GM12873 (cell line): ENCODE measurements around the gene CCDC6.

Experiments used
- TF ChIP-seq, protein P1 (sequence below): IDR thresholded peaks from 2 replicates; pipeline ENCODE4 v1.5.1; 2012; ENCODE audit warnings: low read depth, mild to moderate bottlenecking, moderate library complexity, low read length, control low read depth; ENCODE audit not compliant: insufficient read depth; ENCODE audit errors: missing control alignments

The CCDC6 gene

DNA sequence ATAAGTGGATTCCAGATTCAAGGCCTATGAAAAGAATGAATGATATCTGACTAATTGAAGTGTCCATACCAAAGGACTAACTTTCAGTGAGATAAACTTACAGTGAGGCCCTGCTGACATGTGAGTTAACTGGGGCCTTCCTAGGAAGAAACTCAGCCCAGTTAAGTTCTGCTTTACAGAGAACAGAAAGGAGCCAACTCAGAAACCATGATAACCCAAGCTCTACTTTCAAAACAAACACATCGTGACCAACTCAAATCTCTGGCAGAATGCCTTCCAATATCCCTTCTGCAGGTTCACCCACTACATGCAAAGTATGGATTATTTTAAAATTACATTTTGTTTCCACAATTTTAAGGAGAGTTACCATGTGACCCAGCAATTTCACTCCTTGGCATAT lies 77.3 kb downstream of the CCDC6 start:
- TF ChIP-seq, protein P1, sequence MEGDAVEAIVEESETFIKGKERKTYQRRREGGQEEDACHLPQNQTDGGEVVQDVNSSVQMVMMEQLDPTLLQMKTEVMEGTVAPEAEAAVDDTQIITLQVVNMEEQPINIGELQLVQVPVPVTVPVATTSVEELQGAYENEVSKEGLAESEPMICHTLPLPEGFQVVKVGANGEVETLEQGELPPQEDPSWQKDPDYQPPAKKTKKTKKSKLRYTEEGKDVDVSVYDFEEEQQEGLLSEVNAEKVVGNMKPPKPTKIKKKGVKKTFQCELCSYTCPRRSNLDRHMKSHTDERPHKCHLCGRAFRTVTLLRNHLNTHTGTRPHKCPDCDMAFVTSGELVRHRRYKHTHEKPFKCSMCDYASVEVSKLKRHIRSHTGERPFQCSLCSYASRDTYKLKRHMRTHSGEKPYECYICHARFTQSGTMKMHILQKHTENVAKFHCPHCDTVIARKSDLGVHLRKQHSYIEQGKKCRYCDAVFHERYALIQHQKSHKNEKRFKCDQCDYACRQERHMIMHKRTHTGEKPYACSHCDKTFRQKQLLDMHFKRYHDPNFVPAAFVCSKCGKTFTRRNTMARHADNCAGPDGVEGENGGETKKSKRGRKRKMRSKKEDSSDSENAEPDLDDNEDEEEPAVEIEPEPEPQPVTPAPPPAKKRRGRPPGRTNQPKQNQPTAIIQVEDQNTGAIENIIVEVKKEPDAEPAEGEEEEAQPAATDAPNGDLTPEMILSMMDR: no peak

DNA sequence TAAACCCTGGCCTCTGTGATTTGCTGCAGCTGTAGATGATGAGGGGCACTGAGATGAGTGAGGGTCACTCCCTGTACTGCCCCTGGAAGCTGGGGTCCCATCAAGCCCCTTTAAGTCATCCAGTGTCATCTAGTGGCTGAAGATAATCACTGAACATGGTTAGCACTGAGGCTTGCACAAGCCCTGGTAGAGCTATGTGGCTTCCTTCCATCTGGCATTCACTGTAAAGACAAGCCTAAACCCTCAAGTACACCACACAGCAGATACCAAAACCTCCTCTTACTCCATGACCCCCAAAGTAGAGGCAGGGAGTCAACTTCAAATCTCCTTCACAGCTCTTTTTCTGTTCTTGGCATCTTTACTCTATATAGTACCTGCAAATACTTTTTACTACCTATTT lies 80.4 kb downstream of the CCDC6 start:
- TF ChIP-seq, protein P1: no peak

DNA sequence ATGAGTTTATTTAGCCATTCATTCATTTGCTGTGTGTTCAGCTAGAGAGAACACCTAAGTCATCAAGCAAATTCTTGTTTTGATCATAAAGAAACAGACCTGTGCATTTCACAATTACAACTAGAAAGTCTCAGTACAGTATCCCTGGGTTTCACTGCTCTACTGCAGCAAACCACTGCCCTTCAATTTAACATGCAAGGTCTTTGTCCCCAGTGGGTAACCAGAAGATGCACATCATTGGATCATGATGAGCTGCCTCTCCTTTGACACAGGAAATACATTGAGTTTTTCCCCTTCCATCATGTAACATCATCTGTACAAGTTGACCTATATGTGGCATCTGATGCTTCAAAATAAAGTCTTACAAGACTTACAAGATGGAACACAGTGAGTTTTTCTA lies 82.6 kb downstream of the CCDC6 start:
- TF ChIP-seq, protein P1: no peak

DNA sequence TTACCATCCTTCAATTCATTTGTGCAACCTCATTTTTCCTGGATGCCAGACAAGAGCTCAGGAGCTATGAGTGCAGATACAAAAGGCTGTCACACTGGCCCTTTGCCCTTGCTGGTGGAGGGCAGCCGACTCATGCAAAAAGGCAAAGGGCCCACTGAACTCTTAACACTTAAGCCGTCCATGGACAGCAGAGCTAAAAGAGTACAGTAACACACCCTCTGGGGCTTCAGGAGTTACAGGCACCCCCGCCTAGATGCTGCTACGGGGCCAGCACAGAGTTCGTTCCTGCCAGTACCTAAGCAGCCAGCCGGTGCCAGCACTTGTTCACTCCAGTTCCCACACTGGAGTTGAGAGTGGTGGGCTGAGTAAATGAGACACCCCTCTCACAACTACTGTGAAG lies 83.2 kb downstream of the CCDC6 start:
- TF ChIP-seq, protein P1: no peak

DNA sequence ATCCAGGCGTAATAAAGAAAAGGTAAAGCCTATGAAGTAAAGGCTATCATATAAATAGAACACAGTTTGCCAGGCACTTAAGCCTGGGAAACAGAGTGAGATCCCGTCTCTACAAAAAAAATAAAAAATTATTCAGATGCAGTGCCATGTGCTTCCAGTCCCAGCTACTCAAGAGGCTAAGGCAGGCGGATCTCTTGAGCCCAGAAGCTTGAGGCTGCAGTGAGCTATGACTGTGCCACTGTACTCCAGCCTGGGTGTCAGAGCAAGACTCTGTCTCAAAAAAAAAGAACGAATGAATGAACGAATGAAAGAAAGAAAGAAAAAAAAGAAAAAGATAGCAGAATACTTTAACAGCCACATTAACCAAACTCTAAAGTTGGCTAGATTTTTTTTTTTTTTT lies 85.9 kb downstream of the CCDC6 start:
- TF ChIP-seq, protein P1: no peak

DNA sequence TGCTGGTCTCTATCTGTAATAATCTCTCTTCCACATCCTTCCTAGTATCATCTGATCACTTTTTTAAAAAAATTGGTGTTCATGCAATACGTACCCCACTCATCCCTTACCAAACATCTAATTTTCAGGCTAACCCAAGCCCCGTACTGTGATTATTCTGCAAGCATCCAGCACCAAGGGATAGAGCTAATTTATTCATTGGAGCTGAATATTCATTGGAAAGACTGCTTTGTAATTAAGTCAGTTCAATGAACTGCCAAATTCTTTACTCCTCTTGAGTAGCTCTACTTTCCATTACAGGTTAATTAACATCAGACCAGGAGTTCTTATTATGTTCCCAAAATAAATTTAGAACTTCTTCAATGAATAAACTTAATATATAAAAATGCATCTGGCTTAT lies 86.7 kb downstream of the CCDC6 start:
- TF ChIP-seq, protein P1: no peak

DNA sequence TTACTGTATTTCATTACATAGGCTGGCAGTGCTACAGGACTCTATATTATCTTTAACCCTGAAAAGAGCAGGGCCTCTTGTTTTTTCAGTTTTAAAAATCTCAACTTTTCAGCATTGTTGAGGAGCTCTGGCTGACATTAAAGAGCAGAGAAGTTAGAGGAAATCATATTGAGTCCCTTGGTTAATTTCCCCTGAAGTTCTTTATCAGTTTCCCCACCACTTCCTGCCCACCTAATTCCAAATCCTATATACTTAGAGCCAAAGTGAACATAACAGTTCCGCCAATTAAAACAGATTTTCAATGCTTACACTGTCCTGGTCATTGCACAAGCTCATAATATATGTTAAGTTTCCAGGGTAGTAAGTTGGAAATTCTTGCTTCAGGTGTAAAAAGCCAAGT lies 87.1 kb downstream of the CCDC6 start:
- TF ChIP-seq, protein P1: no peak
